ENCODE results near the gene DENND4A.

DNA sequence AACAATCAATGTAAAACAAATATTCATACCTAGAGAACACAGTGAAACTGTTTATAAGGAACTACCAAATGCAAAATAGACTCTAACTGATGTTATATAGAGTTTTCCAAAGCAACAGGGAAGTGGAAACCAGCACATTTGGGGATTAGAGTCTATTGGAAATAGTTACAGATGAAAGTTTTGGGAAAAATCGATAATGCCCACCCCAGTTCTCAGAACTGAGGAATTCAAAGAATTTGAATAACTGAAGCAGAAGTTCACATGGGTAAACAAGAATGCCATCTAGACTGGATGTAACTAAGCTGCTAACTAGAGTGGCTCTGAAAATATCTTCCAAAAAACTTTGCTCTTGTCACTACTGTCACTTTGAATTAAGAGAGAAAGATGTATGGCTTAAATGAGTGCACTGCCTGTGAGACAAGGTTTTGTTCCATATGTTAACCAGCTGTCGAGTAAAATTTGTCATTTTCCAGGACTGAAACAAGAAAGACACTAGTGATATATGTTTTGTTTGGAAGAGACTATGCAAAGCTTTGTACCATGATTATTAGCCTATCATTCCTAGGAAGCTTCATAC is 9.2 kb upstream of the DENND4A start:
- TF ChIP-seq FOXP2 (optimal IDR thresholded peaks at IDR 0.05; ENCODE audit: borderline replicate concordance, extremely low read depth, extremely low read length, insufficient read depth) (no peak), POLR2AphosphoS5 (IDR thresholded peaks at IDR 0.05; ENCODE audit: low read depth, low read length) (no peak)

Data from PFSK-1 (cell line).